GM12878 (cell line): ENCODE results near the gene WDR26. TPM values are rescaled to one million over a fixed set of nuclear protein-coding genes. Genes with fewer than 3 reads are reported as not detected.

ENCODE experiments used
- ATAC-seq: fragments of 200-7000 bp; cut with Tn5 transposase; 3 replicates; pipeline ENCODE4 v1.9.1; 2020; ENCODE audit warnings: mild to moderate bottlenecking, moderate library complexity
- BruUV-seq: library from RNA; stranded (reverse); fragments of 400-500 nt; replicated peaks from 2 replicates; lab custom pipeline; 2021; lab: Mats Ljungman, UMichigan
- CTCF ChIA-PET: fragments of 300-600 bp; sonication (Branson Sonifier 250); formaldehyde crosslinking; extraction: SDS; loops from one replicate; lab custom pipeline; 2021; ENCODE audit warnings: inconsistent platforms; lab: Yijun Ruan, JAX
- POLR2A ChIA-PET: fragments of 350-600 bp; formaldehyde crosslinking; extraction: SDS; loops from one replicate; lab custom pipeline; 2021; ENCODE audit warnings: inconsistent platforms; lab: Charles Lee
- RAD21 ChIA-PET: fragments of 300-600 bp; sonication (Branson Sonifier 250); formaldehyde crosslinking; loops from one replicate; lab custom pipeline; 2023; ENCODE audit warnings: antibody characterized with exemption; ENCODE audit not compliant: unreplicated experiment; lab: Charles Lee
- SMC1A ChIA-PET: fragments of 300-600 bp; sonication (Branson Sonifier 250); formaldehyde crosslinking; loops from one replicate; lab custom pipeline; 2023; ENCODE audit not compliant: unreplicated experiment, uncharacterized antibody; lab: Charles Lee
- DNase-seq: peaks from one replicate; pipeline ENCODE4 v3.0.0-alpha.2; 2011; ENCODE audit warnings: low read depth, low spot score
- FAIRE-seq: peaks from 3 replicates; lab custom pipeline; 2011; peaks lifted over from hg19 to GRCh38; lab: Jason Lieb, UNC
- H2AFZ ChIP-seq: 2 replicates; pipeline ENCODE4 v1.6.0; 2011; ENCODE audit warnings: low read depth, low read length, control low read depth; ENCODE audit not compliant: control insufficient read depth
- H3K27ac ChIP-seq: 2 replicates; pipeline ENCODE4 v1.5.1; 2011; ENCODE audit warnings: control low read depth; ENCODE audit not compliant: control insufficient read depth, insufficient read depth
- H3K27me3 ChIP-seq, 2 experiments: replicated peaks in 1 of 2; 2 replicates each; pipeline versions ENCODE4 v1.6.0 to v1.6.1; 2011; ENCODE audit warnings: low read length in 1 of 2; ENCODE audit not compliant: control insufficient read depth in 2 of 2, insufficient read depth in 2 of 2
- H3K36me3 ChIP-seq, 2 experiments: 2 replicates each; pipeline ENCODE4 v1.5.1; 2011; ENCODE audit warnings: low read length in 1 of 2; ENCODE audit not compliant: control insufficient read depth in 2 of 2, insufficient read depth in 2 of 2
- H3K4me1 ChIP-seq: 2 replicates; pipeline ENCODE4 v1.6.1; 2011; ENCODE audit warnings: mild to moderate bottlenecking, low read length, moderate library complexity, mixed read lengths; ENCODE audit not compliant: control insufficient read depth, insufficient read depth
- H3K4me2 ChIP-seq: 2 replicates; pipeline ENCODE4 v1.6.0; 2011; ENCODE audit warnings: control low read depth; ENCODE audit not compliant: control insufficient read depth, insufficient read depth
- H3K4me3 ChIP-seq: fragments of 200-600 bp; sonication (generic); 2 replicates; pipeline ENCODE4 v1.5.1; 2016
- H3K79me2 ChIP-seq: 2 replicates; pipeline ENCODE4 v1.6.0; 2011; ENCODE audit warnings: low read length; ENCODE audit not compliant: control insufficient read depth, insufficient read depth
- H3K9ac ChIP-seq: 2 replicates; pipeline ENCODE4 v1.8.0; 2011; ENCODE audit warnings: low read length, control low read depth, mixed read lengths; ENCODE audit not compliant: control insufficient read depth, insufficient read depth
- H3K9me3 ChIP-seq: replicated peaks from 3 replicates; pipeline ENCODE4 v1.5.1; 2011; ENCODE audit warnings: mild to moderate bottlenecking, low read length; ENCODE audit not compliant: control insufficient read depth, insufficient read depth
- H4K20me1 ChIP-seq: 2 replicates; pipeline ENCODE4 v1.6.0; 2011; ENCODE audit not compliant: control insufficient read depth, insufficient read depth
- BHLHE40 ChIP-seq, 2 experiments: fragments of 450-650 bp in 1 of 2; IDR thresholded peaks; 2 replicates each; pipeline ENCODE4 v1.6.1; 2011 to 2017; ENCODE audit warnings: low read depth in 2 of 2, borderline replicate concordance in 1 of 2, improper control_type of control experiment in 1 of 2, low read length in 1 of 2, mild to moderate bottlenecking in 1 of 2
- BRCA1 ChIP-seq: IDR thresholded peaks from 2 replicates; pipeline ENCODE4 v1.6.1; 2011; ENCODE audit warnings: low read depth, low read length, improper control_type of control experiment
- CTCF ChIP-seq, 3 experiments: IDR thresholded peaks in 2 of 3; conservative IDR thresholded peaks in 1 of 3; 2 replicates each; pipeline ENCODE4 v1.5.1; 2011; ENCODE audit warnings: low read depth in 3 of 3, low read length in 3 of 3, mild to moderate bottlenecking in 3 of 3, control low read depth in 2 of 3, moderate library complexity in 2 of 3, inconsistent platforms in 1 of 3, mixed read lengths in 1 of 3; ENCODE audit not compliant: control insufficient read depth in 2 of 3, insufficient read depth in 1 of 3; ENCODE audit errors: extremely low read depth in 1 of 3
- FOXK2 ChIP-seq: fragments of 450-650 bp; IDR thresholded peaks from 2 replicates; pipeline ENCODE4 v1.6.1; 2017; ENCODE audit warnings: mild to moderate bottlenecking, moderate library complexity
- HDGF ChIP-seq: fragments of 450-650 bp; IDR thresholded peaks from 2 replicates; pipeline ENCODE4 v1.6.1; 2016; ENCODE audit warnings: antibody characterized with exemption
- MTA2 ChIP-seq: fragments of 450-650 bp; IDR thresholded peaks from 2 replicates; pipeline ENCODE4 v1.6.1; 2016; ENCODE audit warnings: low read depth, mild to moderate bottlenecking, moderate library complexity
- MXI1 ChIP-seq: fragments of 150-350 bp; IDR thresholded peaks from 2 replicates; pipeline ENCODE4 v1.6.1; 2011; ENCODE audit warnings: low read depth, mild to moderate bottlenecking, inconsistent platforms, low read length, improper control_type of control experiment
- NFXL1 ChIP-seq: fragments of 450-650 bp; IDR thresholded peaks from 2 replicates; pipeline ENCODE4 v1.6.1; 2017; ENCODE audit warnings: antibody characterized with exemption, mild to moderate bottlenecking, borderline replicate concordance
- PAX5 ChIP-seq: IDR thresholded peaks from 2 replicates; pipeline ENCODE4 v1.6.1; 2011; ENCODE audit warnings: low read depth, low read length, borderline replicate concordance
- PKNOX1 ChIP-seq: fragments of 450-650 bp; IDR thresholded peaks from 2 replicates; pipeline ENCODE4 v1.6.1; 2016; ENCODE audit warnings: mild to moderate bottlenecking
- RAD21 ChIP-seq: IDR thresholded peaks from 2 replicates; pipeline ENCODE4 v1.6.1; 2011; ENCODE audit warnings: mild to moderate bottlenecking, low read depth, low read length, moderate library complexity; ENCODE audit not compliant: insufficient read depth
- RAD51 ChIP-seq: fragments of 450-650 bp; IDR thresholded peaks from 2 replicates; pipeline ENCODE4 v1.6.1; 2016; ENCODE audit warnings: moderate library complexity, mild to moderate bottlenecking, inconsistent platforms
- RBBP5 ChIP-seq: fragments of 200-600 bp; sonication (generic); conservative IDR thresholded peaks from 2 replicates; pipeline ENCODE4 v1.6.1; 2016
- SRF ChIP-seq, 2 experiments: IDR thresholded peaks; 2 replicates each; pipeline ENCODE4 v1.6.1; 2011; ENCODE audit warnings: low read depth in 2 of 2, low read length in 2 of 2, mild to moderate bottlenecking in 1 of 2, moderate library complexity in 1 of 2
- ZNF207 ChIP-seq: fragments of 450-650 bp; IDR thresholded peaks from 2 replicates; pipeline ENCODE4 v1.6.1; 2014; ENCODE audit warnings: antibody characterized with exemption, mild to moderate bottlenecking, borderline replicate concordance
- in situ Hi-C: fragments of 300-500 bp; cut with MboI; formaldehyde crosslinking; loops from 9 replicates; pipeline ENCODE4 v1.14.3; 2018; ENCODE audit warnings: mixed read lengths
- intact Hi-C: fragments of 100-400 bp; cut with micrococcal nuclease; formaldehyde crosslinking; loops from one replicate; pipeline ENCODE4 v1.14.2; 2022; ENCODE audit not compliant: unreplicated experiment
- polyA plus RNA-seq, 11 experiments: library from polyadenylated mRNA; depleted of rRNA in 4 of 11; unstranded in 6 of 11; stranded (reverse) in 5 of 11; fragments of >200 nt; fragmentation: Nextera tagmentation in 4 of 11; fragmentation: Illumina TruSeq in 1 of 11; extraction: Ambion mirVana in 4 of 11; extraction: Trizol in 1 of 11; gene quantifications; 1 replicate in 1 of 11; 2 replicates in 10 of 11; pipeline versions ENCODE4 v1.2.1 to v1.2.3, GENCODE V29; 2011 to 2016; ENCODE audit warnings: inconsistent platforms in 2 of 11, missing spikeins in 2 of 11, low read depth in 1 of 11
- total RNA-seq, 4 experiments: library from RNA; depleted of rRNA in 3 of 4; stranded (reverse); fragments of >200 nt in 3 of 4; fragmentation: Illumina TruSeq in 1 of 4; extraction: Trizol in 1 of 4; gene quantifications; 2 replicates each; pipeline versions ENCODE4 v1.2.1 to v1.2.3, GENCODE V29; 2013 to 2021
- TF ChIP-seq, protein P1 (sequence below): fragments of 450-650 bp; IDR thresholded peaks from 2 replicates; pipeline ENCODE4 v1.6.1; 2017; ENCODE audit warnings: low read depth, mild to moderate bottlenecking, moderate library complexity
- TF ChIP-seq, protein P2 (sequence below): IDR thresholded peaks from 2 replicates; pipeline ENCODE4 v1.6.1; 2011; ENCODE audit warnings: borderline replicate concordance, low read depth, mild to moderate bottlenecking, moderate library complexity, mixed read lengths, low read length; ENCODE audit not compliant: insufficient read depth; ENCODE audit errors: extremely low read length

The WDR26 gene
- total and polyA plus RNA-seq, 10 of the 15 experiments (the other 5 are each of a cell fraction or from before 2014, with no cell fraction given) = 6.6 to 47.0 (median 24.4) TPM

DNA sequence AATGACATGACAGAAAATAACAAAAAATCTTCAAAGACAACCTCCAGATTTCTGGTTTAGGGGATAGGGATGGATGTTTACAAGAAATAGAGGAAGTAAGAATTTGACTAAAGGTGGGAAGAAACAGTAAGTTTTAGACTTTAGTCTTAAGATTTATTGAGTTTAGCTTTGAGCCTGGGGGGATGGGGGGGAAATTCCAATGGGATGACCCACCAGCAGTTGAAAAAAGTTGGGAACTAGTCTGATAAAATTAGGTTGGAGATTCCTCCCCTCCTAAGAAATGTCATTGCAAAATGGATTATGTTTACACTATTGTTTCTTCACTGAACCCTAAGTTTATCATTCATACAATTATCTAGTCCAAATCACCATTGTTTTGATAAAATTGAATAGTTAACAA lies 28.4 kb downstream of the WDR26 start:
- no TSS peak for BruUV-seq
- ChIA-PET POLR2A (no interaction called here), CTCF (interaction anchor here (2.1 to 2.5 kb wide), 2 partner anchors 12 to 290 kb away, joined by 7 to 8 read pairs; no protein-coding TSS in a partner anchor), SMC1A (interaction anchor here (1.6 kb wide), 1 partner anchor 39 kb away, joined by 3 read pairs; no protein-coding TSS in a partner anchor), RAD21 (no interaction called here)
- intact Hi-C loops (no loop called here), in situ Hi-C loops (no loop called here)
- no peak overlapping the region for H2AFZ ChIP-seq
- H3K4me2 ChIP-seq = no peak overlapping the region
- H3K9ac ChIP-seq = no peak overlapping the region
- DNase-seq (no peak), FAIRE-seq (no peak), ATAC-seq (no peak)
- no peak overlapping the region for H3K27ac ChIP-seq
- H3K36me3 ChIP-seq = peaks cover 0 to 15% of the 10 kb centered on the region in 2 experiments
- no peaks in the 10 kb centered on the region; the same call in 1 of the 2 replicates for H3K79me2 ChIP-seq
- H3K27me3 ChIP-seq = no peaks in the 10 kb centered on the region
- H3K9me3 ChIP-seq = no peaks in the 10 kb centered on the region
- no peaks in the 10 kb centered on the region; the same call in 1 of the 2 replicates for H4K20me1 ChIP-seq
- no peaks in the 10 kb centered on the region for H3K4me1 ChIP-seq
- H3K4me3 ChIP-seq = no peak overlapping the region
- no peak for TF ChIP-seq PAX5
- TF ChIP-seq FOXK2 = no peak
- TF ChIP-seq, protein P1, sequence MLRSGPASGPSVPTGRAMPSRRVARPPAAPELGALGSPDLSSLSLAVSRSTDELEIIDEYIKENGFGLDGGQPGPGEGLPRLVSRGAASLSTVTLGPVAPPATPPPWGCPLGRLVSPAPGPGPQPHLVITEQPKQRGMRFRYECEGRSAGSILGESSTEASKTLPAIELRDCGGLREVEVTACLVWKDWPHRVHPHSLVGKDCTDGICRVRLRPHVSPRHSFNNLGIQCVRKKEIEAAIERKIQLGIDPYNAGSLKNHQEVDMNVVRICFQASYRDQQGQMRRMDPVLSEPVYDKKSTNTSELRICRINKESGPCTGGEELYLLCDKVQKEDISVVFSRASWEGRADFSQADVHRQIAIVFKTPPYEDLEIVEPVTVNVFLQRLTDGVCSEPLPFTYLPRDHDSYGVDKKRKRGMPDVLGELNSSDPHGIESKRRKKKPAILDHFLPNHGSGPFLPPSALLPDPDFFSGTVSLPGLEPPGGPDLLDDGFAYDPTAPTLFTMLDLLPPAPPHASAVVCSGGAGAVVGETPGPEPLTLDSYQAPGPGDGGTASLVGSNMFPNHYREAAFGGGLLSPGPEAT = no peak
- no peak for TF ChIP-seq RAD51
- TF ChIP-seq, protein P2, sequence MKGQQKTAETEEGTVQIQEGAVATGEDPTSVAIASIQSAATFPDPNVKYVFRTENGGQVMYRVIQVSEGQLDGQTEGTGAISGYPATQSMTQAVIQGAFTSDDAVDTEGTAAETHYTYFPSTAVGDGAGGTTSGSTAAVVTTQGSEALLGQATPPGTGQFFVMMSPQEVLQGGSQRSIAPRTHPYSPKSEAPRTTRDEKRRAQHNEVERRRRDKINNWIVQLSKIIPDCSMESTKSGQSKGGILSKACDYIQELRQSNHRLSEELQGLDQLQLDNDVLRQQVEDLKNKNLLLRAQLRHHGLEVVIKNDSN = no peak
- TF ChIP-seq MXI1 = no peak
- no peak for TF ChIP-seq ZNF207
- TF ChIP-seq HDGF = no peak
- TF ChIP-seq MTA2 = no peak
- no peak for TF ChIP-seq BHLHE40 (IDR thresholded peaks at IDR 0.05; ENCODE audit: borderline replicate concordance in 1 of 2, low read depth in 2 of 2, low read length in 1 of 2)
- no peak for TF ChIP-seq BRCA1
- TF ChIP-seq RBBP5 = no peak
- TF ChIP-seq PKNOX1 = no peak
- no peak for TF ChIP-seq CTCF (IDR thresholded peaks at IDR 0.05 in 2 of 3, conservative IDR thresholded peaks at IDR 0.05 in 1 of 3; ENCODE audit: control insufficient read depth in 2 of 3, extremely low read depth in 1 of 3, insufficient read depth in 1 of 3, low read depth in 3 of 3, low read length in 3 of 3)
- TF ChIP-seq NFXL1 = no peak
- no peak for TF ChIP-seq RAD21
- no peak for TF ChIP-seq SRF (IDR thresholded peaks at IDR 0.05; ENCODE audit: low read depth in 2 of 2, low read length in 2 of 2)
